Natural killer cell (primary cell): ENCODE data around the gene FAM98C. TPM values are rescaled to one million over a fixed set of nuclear protein-coding genes. Genes with fewer than 3 reads are reported as not detected.

Experiments used
- ATAC-seq, 3 donors: fragments of 150-1000 bp in 2 of 3; fragments of 200-7000 bp in 1 of 3; cut with Tn5 transposase; 1 replicate in 1 of 3; 2 replicates in 2 of 3; pipeline ENCODE4 v1.10.0; 2021; ENCODE audit warnings: mild to moderate bottlenecking in 2 of 3, moderate library complexity in 2 of 3
- DNase-seq, 2 donors: peaks; one replicate each; pipeline versions ENCODE4 v3.0.0 to v3.0.0-alpha.2; 2013 to 2021; ENCODE audit warnings: mixed read lengths in 1 of 2
- H3K27ac ChIP-seq: one replicate; pipeline ENCODE4 v1.5.1; 2013; ENCODE audit warnings: mild to moderate bottlenecking, low read length
- H3K27me3 ChIP-seq: one replicate; pipeline ENCODE4 v1.6.1; 2013; ENCODE audit warnings: low read length; ENCODE audit not compliant: control insufficient read depth, insufficient read depth
- H3K36me3 ChIP-seq: one replicate; pipeline ENCODE4 v1.6.1; 2013; ENCODE audit warnings: low read length; ENCODE audit not compliant: control insufficient read depth, insufficient read depth
- H3K4me1 ChIP-seq: one replicate; pipeline ENCODE4 v1.6.1; 2013; ENCODE audit warnings: low read length; ENCODE audit not compliant: control insufficient read depth, insufficient read depth
- H3K4me3 ChIP-seq: one replicate; pipeline ENCODE4 v1.5.1; 2013; ENCODE audit warnings: low read length
- H3K9me3 ChIP-seq: one replicate; pipeline ENCODE4 v1.6.1; 2013; ENCODE audit warnings: low read length; ENCODE audit not compliant: control insufficient read depth, insufficient read depth
- H3K27ac Mint-ChIP-seq, 2 donors: one replicate each; pipeline ENCODE4 v1.8.0; 2022; ENCODE audit warnings: mild to moderate bottlenecking in 2 of 2, mixed read lengths in 2 of 2, moderate library complexity in 1 of 2
- H3K27me3 Mint-ChIP-seq, 2 donors: one replicate each; pipeline ENCODE4 v1.8.0; 2022; ENCODE audit warnings: low read depth in 2 of 2, mixed read lengths in 2 of 2
- H3K36me3 Mint-ChIP-seq: one replicate; pipeline ENCODE4 v1.8.0; 2022; ENCODE audit warnings: mixed read lengths
- H3K4me1 Mint-ChIP-seq, 2 donors: one replicate each; pipeline ENCODE4 v1.8.0; 2022; ENCODE audit warnings: mixed read lengths in 2 of 2
- H3K4me3 Mint-ChIP-seq: one replicate; pipeline ENCODE4 v1.8.0; 2022; ENCODE audit warnings: mild to moderate bottlenecking, moderate library complexity, mixed read lengths
- H3K9me3 Mint-ChIP-seq, 2 donors: one replicate each; pipeline ENCODE4 v1.8.0; 2022; ENCODE audit warnings: mixed read lengths in 2 of 2
- CTCF ChIP-seq: fragments of 200-600 bp; IDR thresholded peaks from one replicate; pipeline ENCODE4 v1.8.0; 2022; ENCODE audit warnings: antibody characterized with exemption
- WGBS: methylation state at CpG from one replicate; pipeline ENCODE4 v1.1.7; 2013; ENCODE audit warnings: missing lambda C conversion rate; ENCODE audit not compliant: insufficient coverage; 5-methylcytosine and 5-hydroxymethylcytosine counted together
- intact Hi-C: fragments of 100-400 bp; cut with micrococcal nuclease; formaldehyde crosslinking; loops from one replicate; pipeline ENCODE4 v1.14.2; 2022
- total RNA-seq, 4 donors: library from RNA; stranded (reverse); fragments of 120-200 nt in 1 of 4; gene quantifications; one replicate each; pipeline versions ENCODE4 v1.2.3 to v1.2.4, GENCODE V29; 2013 to 2022

Gene FAM98C
- total RNA-seq, 3 donors from 2014 or later (not counting 1 experiment from before 2014, with no cell fraction given): 36.9 to 42.1 (median 41.6) TPM

DNA sequence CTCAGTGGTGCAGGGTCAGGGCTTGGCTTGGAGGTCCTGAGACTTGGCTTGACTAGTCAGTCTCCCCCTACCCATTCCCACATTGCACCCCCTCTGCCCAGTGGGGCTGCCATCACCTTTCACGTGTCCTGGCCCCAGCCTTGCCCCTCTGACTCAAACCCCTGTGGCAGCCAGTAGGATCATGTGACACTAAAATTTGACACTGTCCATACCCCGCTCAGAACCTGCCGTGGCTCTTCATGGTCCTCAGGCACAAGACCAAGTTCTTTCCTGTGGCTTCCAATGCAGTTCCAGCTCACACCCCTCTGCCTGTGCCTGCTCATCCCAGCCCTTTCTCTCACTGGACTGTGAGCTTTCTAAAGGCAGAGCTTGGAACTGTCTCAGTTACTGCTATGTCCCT is 26.3 kb upstream of the FAM98C start:
- H3K27ac Mint-ChIP-seq: peak overlapping the region; percentile 59 to 63
- WGBS: 89% methylated on average over 3 of the region's 3 CpGs
- Histone ChIP-seq H3K9me3 (no peaks in the 10 kb centered on the region), H3K27me3 (no peaks in the 10 kb centered on the region), H3K27ac (no peak overlapping the region), H3K36me3 (peaks cover 20% of the 10 kb centered on the region), H3K4me1 (peaks cover 26% of the 10 kb centered on the region), H3K4me3 (no peak overlapping the region)
- peak overlapping the region; percentile 58 for H3K4me3 Mint-ChIP-seq
- intact Hi-C loops: no loop called here
- no peaks in the 10 kb centered on the region for H3K36me3 Mint-ChIP-seq
- no peak for ATAC-seq
- TF ChIP-seq CTCF: no peak
- H3K27me3 Mint-ChIP-seq: no peaks in the 10 kb centered on the region
- no peaks in the 10 kb centered on the region for H3K9me3 Mint-ChIP-seq
- H3K4me1 Mint-ChIP-seq: peaks cover 25 to 33% of the 10 kb centered on the region in 2 donors
- DNase-seq: no peak

GRCh38 chr19:38377052-38377451 is 25.8 kb upstream of the FAM98C start:
- H3K27ac Mint-ChIP-seq: peak overlapping the region; percentile 59 to 63

GRCh38 chr19:38378866-38379265 is 24.0 kb upstream of the FAM98C start:
- peaks cover 23% of the 10 kb centered on the region for H3K4me1 ChIP-seq
- Mint-ChIP-seq H3K4me3 (no peak overlapping the region), H3K9me3 (no peaks in the 10 kb centered on the region), H3K27ac (no peak overlapping the region), H3K36me3 (peaks cover 11% of the 10 kb centered on the region), H3K27me3 (no peaks in the 10 kb centered on the region), H3K4me1 (peaks cover 25 to 33% of the 10 kb centered on the region in 2 donors)
- H3K9me3 ChIP-seq: no peaks in the 10 kb centered on the region
- H3K36me3 ChIP-seq: peaks cover 41% of the 10 kb centered on the region
- H3K4me3 ChIP-seq: no peak overlapping the region
- WGBS: 98% methylated on average over 10 of the region's 10 CpGs
- DNase-seq: no peak
- intact Hi-C loops: no loop called here
- no peaks in the 10 kb centered on the region for H3K27me3 ChIP-seq
- no peak for ATAC-seq
- no peak overlapping the region for H3K27ac ChIP-seq
- no peak for TF ChIP-seq CTCF

More at GRCh38 chr19:38377052-38377451, 25.8 kb upstream of the FAM98C start:
- Histone ChIP-seq H3K9me3 (no peaks in the 10 kb centered on the region), H3K27me3 (no peaks in the 10 kb centered on the region), H3K27ac (no peak overlapping the region), H3K4me3 (no peak overlapping the region), H3K36me3 (peaks cover 25% of the 10 kb centered on the region), H3K4me1 (peaks cover 26% of the 10 kb centered on the region)
- intact Hi-C loops: no loop called here
- H3K4me3 Mint-ChIP-seq: peak overlapping the region; percentile 58
- ATAC-seq: no peak
- DNase-seq: no peak
- no peaks in the 10 kb centered on the region for H3K27me3 Mint-ChIP-seq
- WGBS: 98% methylated on average over 4 of the region's 4 CpGs
- H3K4me1 Mint-ChIP-seq: peaks cover 25 to 33% of the 10 kb centered on the region in 2 donors
- no peak for TF ChIP-seq CTCF
- H3K36me3 Mint-ChIP-seq: no peaks in the 10 kb centered on the region
- no peaks in the 10 kb centered on the region for H3K9me3 Mint-ChIP-seq

DNA sequence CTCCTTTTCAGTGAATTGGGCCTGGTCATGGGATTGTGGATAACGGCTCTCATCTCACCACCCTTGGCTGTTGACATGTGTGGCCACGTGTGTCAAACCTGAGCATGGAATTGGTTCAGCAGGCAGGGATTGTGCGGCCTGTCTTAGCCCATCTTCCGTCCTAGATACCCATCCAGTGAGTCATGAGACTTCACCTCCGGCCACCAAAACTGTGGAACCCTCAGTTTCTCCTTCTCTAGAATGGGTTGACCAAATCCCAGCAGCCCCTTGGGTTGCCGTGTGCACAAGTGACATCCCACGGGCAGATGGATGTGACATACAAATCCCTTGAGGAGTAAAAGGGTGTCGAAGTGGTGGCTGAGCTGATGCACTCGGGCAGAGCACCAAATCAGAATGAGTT is 21.8 kb upstream of the FAM98C start:
- Histone ChIP-seq H3K27me3 (peaks cover 1% of the 10 kb centered on the region), H3K27ac (no peak overlapping the region), H3K4me1 (peaks cover 12% of the 10 kb centered on the region), H3K4me3 (no peak overlapping the region), H3K9me3 (no peaks in the 10 kb centered on the region), H3K36me3 (peaks cover 47% of the 10 kb centered on the region)
- 98% methylated on average over 9 of the region's 9 CpGs for WGBS
- no peak for DNase-seq
- intact Hi-C loops: no loop called here
- no peak for ATAC-seq
- peaks cover 0 to 3% of the 10 kb centered on the region in 2 donors for H3K27me3 Mint-ChIP-seq
- no peak for TF ChIP-seq CTCF
- H3K4me1 Mint-ChIP-seq: peaks cover 8 to 11% of the 10 kb centered on the region in 2 donors
- no peak overlapping the region for H3K4me3 Mint-ChIP-seq
- no peaks in the 10 kb centered on the region for H3K9me3 Mint-ChIP-seq
- H3K27ac Mint-ChIP-seq: no peak overlapping the region
- peaks cover 11% of the 10 kb centered on the region for H3K36me3 Mint-ChIP-seq
